Ishikawa (cell line): Measurements from ENCODE around the gene SLC15A3.

Experiments
- CEBPB ChIP-seq: IDR thresholded peaks from 2 replicates; pipeline ENCODE4 v1.6.1; 2012
- CREB1 ChIP-seq: IDR thresholded peaks from 2 replicates; pipeline ENCODE4 v1.6.1; 2012; ENCODE audit warnings: low read depth
- EGR1 ChIP-seq: IDR thresholded peaks from 2 replicates; pipeline ENCODE4 v1.6.1; 2012
- EP300 ChIP-seq: IDR thresholded peaks from 2 replicates; pipeline ENCODE4 v1.6.1; 2012; ENCODE audit warnings: borderline replicate concordance
- FOXM1 ChIP-seq: IDR thresholded peaks from 2 replicates; pipeline ENCODE4 v1.6.1; 2012; ENCODE audit warnings: low read depth, borderline replicate concordance
- NFIC ChIP-seq: IDR thresholded peaks from 2 replicates; pipeline ENCODE4 v1.6.1; 2012
- RAD21 ChIP-seq: IDR thresholded peaks from 2 replicates; pipeline ENCODE4 v1.6.1; 2012; ENCODE audit warnings: low read depth
- TAF1 ChIP-seq: IDR thresholded peaks from 2 replicates; pipeline ENCODE4 v1.6.1; 2012; ENCODE audit warnings: low read depth, mild to moderate bottlenecking
- TCF12 ChIP-seq: IDR thresholded peaks from 2 replicates; pipeline ENCODE4 v1.6.1; 2012; ENCODE audit warnings: low read depth
- TEAD4 ChIP-seq: IDR thresholded peaks from 2 replicates; pipeline ENCODE4 v1.6.1; 2012
- YY1 ChIP-seq: IDR thresholded peaks from 2 replicates; pipeline ENCODE4 v1.6.1; 2012; ENCODE audit warnings: low read depth
- ZBTB7A ChIP-seq: IDR thresholded peaks from 2 replicates; pipeline ENCODE4 v1.6.1; 2012; ENCODE audit warnings: low read depth
- TF ChIP-seq, protein P1 (sequence below): IDR thresholded peaks from 2 replicates; pipeline ENCODE4 v1.6.1; 2012
- TF ChIP-seq, protein P2 (sequence below): IDR thresholded peaks from 2 replicates; pipeline ENCODE4 v1.6.1; 2012; ENCODE audit warnings: low read depth, mild to moderate bottlenecking
- TF ChIP-seq, protein P3 (sequence below): IDR thresholded peaks from 2 replicates; pipeline ENCODE4 v1.6.1; 2012

The SLC15A3 gene

GRCh38 chr11:60960405-60960804 is 8.4 kb upstream of the SLC15A3 start:
- no peak for TF ChIP-seq FOXM1
- no peak for TF ChIP-seq ZBTB7A
- TF ChIP-seq CREB1 = no peak
- TF ChIP-seq NFIC = no peak

DNA sequence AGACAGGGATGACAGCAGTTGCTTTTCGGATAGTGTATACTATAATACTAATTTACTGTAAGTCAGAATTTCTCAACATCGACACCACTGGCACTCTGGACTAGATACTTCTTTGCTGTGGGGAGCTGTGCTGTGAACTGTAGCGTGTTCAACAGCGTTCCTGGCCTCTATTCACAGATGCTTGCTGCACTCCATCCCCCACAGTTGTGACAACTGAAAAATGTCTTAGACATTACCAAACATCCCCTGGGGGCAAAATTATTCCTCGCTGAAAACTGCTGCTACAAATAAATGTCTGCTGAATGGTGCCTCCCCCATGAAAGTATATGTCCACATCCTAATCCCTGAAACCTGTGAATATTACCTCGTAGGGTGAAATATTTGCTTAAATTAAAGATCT is 7.5 kb upstream of the SLC15A3 start:
- TF ChIP-seq CEBPB = no peak
- TF ChIP-seq CREB1 = no peak

DNA sequence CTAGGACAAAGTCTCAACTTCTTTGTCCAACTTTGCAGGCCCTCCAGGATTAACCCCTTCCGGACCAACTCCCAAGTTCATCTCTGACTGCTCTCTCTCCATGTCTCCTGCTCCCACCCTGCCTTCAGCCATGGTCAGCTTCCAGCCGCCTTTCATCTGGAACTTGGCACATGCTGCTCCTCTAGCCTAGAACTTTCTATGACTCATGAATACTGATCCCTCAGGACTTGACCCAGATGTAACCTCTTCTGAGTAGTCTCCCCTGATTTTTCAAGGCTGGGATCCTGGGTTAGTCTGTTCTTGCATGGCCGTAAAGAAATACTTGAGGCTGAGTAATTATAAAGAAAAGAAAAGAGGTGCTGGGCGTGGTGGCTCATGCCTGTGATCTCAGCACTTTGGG is 5.2 kb upstream of the SLC15A3 start:
- TF ChIP-seq CREB1 = no peak
- TF ChIP-seq FOXM1 = no peak
- TF ChIP-seq, protein P1, sequence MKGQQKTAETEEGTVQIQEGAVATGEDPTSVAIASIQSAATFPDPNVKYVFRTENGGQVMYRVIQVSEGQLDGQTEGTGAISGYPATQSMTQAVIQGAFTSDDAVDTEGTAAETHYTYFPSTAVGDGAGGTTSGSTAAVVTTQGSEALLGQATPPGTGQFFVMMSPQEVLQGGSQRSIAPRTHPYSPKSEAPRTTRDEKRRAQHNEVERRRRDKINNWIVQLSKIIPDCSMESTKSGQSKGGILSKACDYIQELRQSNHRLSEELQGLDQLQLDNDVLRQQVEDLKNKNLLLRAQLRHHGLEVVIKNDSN = no peak
- TF ChIP-seq TCF12 = no peak
- TF ChIP-seq, protein P2, sequence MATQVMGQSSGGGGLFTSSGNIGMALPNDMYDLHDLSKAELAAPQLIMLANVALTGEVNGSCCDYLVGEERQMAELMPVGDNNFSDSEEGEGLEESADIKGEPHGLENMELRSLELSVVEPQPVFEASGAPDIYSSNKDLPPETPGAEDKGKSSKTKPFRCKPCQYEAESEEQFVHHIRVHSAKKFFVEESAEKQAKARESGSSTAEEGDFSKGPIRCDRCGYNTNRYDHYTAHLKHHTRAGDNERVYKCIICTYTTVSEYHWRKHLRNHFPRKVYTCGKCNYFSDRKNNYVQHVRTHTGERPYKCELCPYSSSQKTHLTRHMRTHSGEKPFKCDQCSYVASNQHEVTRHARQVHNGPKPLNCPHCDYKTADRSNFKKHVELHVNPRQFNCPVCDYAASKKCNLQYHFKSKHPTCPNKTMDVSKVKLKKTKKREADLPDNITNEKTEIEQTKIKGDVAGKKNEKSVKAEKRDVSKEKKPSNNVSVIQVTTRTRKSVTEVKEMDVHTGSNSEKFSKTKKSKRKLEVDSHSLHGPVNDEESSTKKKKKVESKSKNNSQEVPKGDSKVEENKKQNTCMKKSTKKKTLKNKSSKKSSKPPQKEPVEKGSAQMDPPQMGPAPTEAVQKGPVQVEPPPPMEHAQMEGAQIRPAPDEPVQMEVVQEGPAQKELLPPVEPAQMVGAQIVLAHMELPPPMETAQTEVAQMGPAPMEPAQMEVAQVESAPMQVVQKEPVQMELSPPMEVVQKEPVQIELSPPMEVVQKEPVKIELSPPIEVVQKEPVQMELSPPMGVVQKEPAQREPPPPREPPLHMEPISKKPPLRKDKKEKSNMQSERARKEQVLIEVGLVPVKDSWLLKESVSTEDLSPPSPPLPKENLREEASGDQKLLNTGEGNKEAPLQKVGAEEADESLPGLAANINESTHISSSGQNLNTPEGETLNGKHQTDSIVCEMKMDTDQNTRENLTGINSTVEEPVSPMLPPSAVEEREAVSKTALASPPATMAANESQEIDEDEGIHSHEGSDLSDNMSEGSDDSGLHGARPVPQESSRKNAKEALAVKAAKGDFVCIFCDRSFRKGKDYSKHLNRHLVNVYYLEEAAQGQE = no peak
- TF ChIP-seq ZBTB7A = no peak
- TF ChIP-seq EP300 = no peak
- TF ChIP-seq NFIC = no peak
- TF ChIP-seq CEBPB = no peak
- no peak for TF ChIP-seq YY1
- TF ChIP-seq EGR1 = no peak
- TF ChIP-seq, protein P3, sequence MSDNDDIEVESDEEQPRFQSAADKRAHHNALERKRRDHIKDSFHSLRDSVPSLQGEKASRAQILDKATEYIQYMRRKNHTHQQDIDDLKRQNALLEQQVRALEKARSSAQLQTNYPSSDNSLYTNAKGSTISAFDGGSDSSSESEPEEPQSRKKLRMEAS = no peak
- no peak for TF ChIP-seq TAF1
- no peak for TF ChIP-seq TEAD4

GRCh38 chr11:60955571-60955970 is 3.6 kb upstream of the SLC15A3 start:
- TF ChIP-seq EP300 (no peak), ZBTB7A (no peak), TCF12 (no peak), EGR1 (no peak), CREB1 (no peak), RAD21 (no peak), TAF1 (no peak), FOXM1 (no peak), YY1 (no peak), CEBPB (no peak), NFIC (no peak), TEAD4 (no peak)
- TF ChIP-seq, protein P2 = no peak
- TF ChIP-seq, protein P3 = no peak

GRCh38 chr11:60954421-60954820 is 2.4 kb upstream of the SLC15A3 start:
- TF ChIP-seq NFIC (no peak), RAD21 (no peak), ZBTB7A (no peak), EP300 (no peak), YY1 (no peak), FOXM1 (no peak), CEBPB (no peak), TEAD4 (no peak)
- TF ChIP-seq, protein P1 = no peak
- TF ChIP-seq, protein P2 = no peak
- TF ChIP-seq, protein P3 = no peak
